ENCODE measurements around the gene TBC1D10A.

The TBC1D10A gene

GRCh38 chr22:30323246-30323645 is 3.5 kb downstream of the TBC1D10A start:
- no peaks in the 10 kb centered on the region for H4K20me1 ChIP-seq (ENCODE audit: insufficient read depth)
- TF ChIP-seq CTCF (conservative IDR thresholded peaks at IDR 0.05; ENCODE audit: low read depth, low read length): no peak
- no peak overlapping the region for H3K4me2 ChIP-seq
- H3K9ac ChIP-seq: no peak overlapping the region
- no peak overlapping the region for H2AFZ ChIP-seq (ENCODE audit: low read depth)
- H3K4me1 ChIP-seq (ENCODE audit: low read depth, poor library complexity, severe bottlenecking): peaks cover 46% of the 10 kb centered on the region
- no peak overlapping the region for H3K27ac ChIP-seq
- H3K36me3 ChIP-seq (ENCODE audit: insufficient read depth): no peaks in the 10 kb centered on the region
- no peak overlapping the region for H3K4me3 ChIP-seq (IDR thresholded peaks at IDR 0.05; ENCODE audit: insufficient read depth, low read depth, low read length)
- H3K27me3 ChIP-seq (ENCODE audit: insufficient read depth, low read depth): no peaks in the 10 kb centered on the region
- H3K79me2 ChIP-seq (ENCODE audit: insufficient read depth, low read depth): peaks cover 19% of the 10 kb centered on the region; the same call in 1 of the 2 replicates

- H3K4me2 ChIP-seq: no peak overlapping the region
- no peaks in the 10 kb centered on the region for H4K20me1 ChIP-seq (ENCODE audit: insufficient read depth)
- no peaks in the 10 kb centered on the region for H3K27me3 ChIP-seq (ENCODE audit: insufficient read depth, low read depth)
- H3K36me3 ChIP-seq (ENCODE audit: insufficient read depth): no peaks in the 10 kb centered on the region
- H2AFZ ChIP-seq (ENCODE audit: low read depth): no peak overlapping the region
- H3K4me3 ChIP-seq (IDR thresholded peaks at IDR 0.05; ENCODE audit: insufficient read depth, low read depth, low read length): no peak overlapping the region
- no peak for TF ChIP-seq CTCF (conservative IDR thresholded peaks at IDR 0.05; ENCODE audit: low read depth, low read length)
- peaks cover 43% of the 10 kb centered on the region for H3K4me1 ChIP-seq (ENCODE audit: low read depth, poor library complexity, severe bottlenecking)
- H3K9ac ChIP-seq: no peak overlapping the region
- H3K79me2 ChIP-seq (ENCODE audit: insufficient read depth, low read depth): peaks cover 19% of the 10 kb centered on the region; the same call in 1 of the 2 replicates
- no peak overlapping the region for H3K27ac ChIP-seq
These were observed 5.3 kb downstream of the TBC1D10A start for GRCh38 chr22:30321461-30321860.

GRCh38 chr22:30320021-30320556 is 6.7 kb downstream of the TBC1D10A start:
- Histone ChIP-seq H3K9ac (no peak overlapping the region), H2AFZ (ENCODE audit: low read depth) (no peak overlapping the region), H3K4me2 (no peak overlapping the region), H4K20me1 (ENCODE audit: insufficient read depth) (no peaks in the 10 kb centered on the region), H3K27me3 (ENCODE audit: insufficient read depth, low read depth) (no peaks in the 10 kb centered on the region), H3K79me2 (ENCODE audit: insufficient read depth, low read depth) (peaks cover 22% of the 10 kb centered on the region; the same call in 1 of the 2 replicates), H3K4me3 (IDR thresholded peaks at IDR 0.05; ENCODE audit: insufficient read depth, low read depth, low read length) (no peak overlapping the region), H3K4me1 (ENCODE audit: low read depth, poor library complexity, severe bottlenecking) (peaks cover 49% of the 10 kb centered on the region), H3K36me3 (ENCODE audit: insufficient read depth) (no peaks in the 10 kb centered on the region), H3K27ac (no peak overlapping the region)
- no peak for TF ChIP-seq CTCF (conservative IDR thresholded peaks at IDR 0.05; ENCODE audit: low read depth, low read length)

GRCh38 chr22:30318799-30319419 is 7.8 kb downstream of the TBC1D10A start:
- H3K4me1 ChIP-seq (ENCODE audit: low read depth, poor library complexity, severe bottlenecking): peaks cover 49% of the 10 kb centered on the region

More at GRCh38 chr22:30318799-30319419, 7.8 kb downstream of the TBC1D10A start:
- no peaks in the 10 kb centered on the region for H3K36me3 ChIP-seq (ENCODE audit: insufficient read depth)
- no peak overlapping the region for H3K9ac ChIP-seq
- TF ChIP-seq CTCF (conservative IDR thresholded peaks at IDR 0.05; ENCODE audit: low read depth, low read length): no peak
- no peak overlapping the region for H3K27ac ChIP-seq
- no peaks in the 10 kb centered on the region for H3K27me3 ChIP-seq (ENCODE audit: insufficient read depth, low read depth)
- H4K20me1 ChIP-seq (ENCODE audit: insufficient read depth): no peaks in the 10 kb centered on the region
- H3K4me3 ChIP-seq (IDR thresholded peaks at IDR 0.05; ENCODE audit: insufficient read depth, low read depth, low read length): no peak overlapping the region
- H2AFZ ChIP-seq (ENCODE audit: low read depth): no peak overlapping the region
- H3K4me2 ChIP-seq: no peak overlapping the region
- H3K79me2 ChIP-seq (ENCODE audit: insufficient read depth, low read depth): peaks cover 26% of the 10 kb centered on the region; the same call in 1 of the 2 replicates

All from KMS-11 (cell line).